PFSK-1 (cell line): ENCODE data around the gene CR1.

Experiments
- FOXP2 ChIP-seq: optimal IDR thresholded peaks from 2 replicates; pipeline ENCODE3; 2011; ENCODE audit warnings: borderline replicate concordance, control low read depth, inconsistent platforms; ENCODE audit not compliant: insufficient read depth; ENCODE audit errors: extremely low read length, extremely low read depth
- POLR2AphosphoS5 ChIP-seq: IDR thresholded peaks from 2 replicates; pipeline ENCODE4 v1.6.1; 2012; ENCODE audit warnings: low read depth, mild to moderate bottlenecking, control low read depth, low read length, moderate library complexity
- SIN3A ChIP-seq: IDR thresholded peaks from 2 replicates; pipeline ENCODE4 v1.6.1; 2012; ENCODE audit warnings: mild to moderate bottlenecking, low read length, moderate library complexity, borderline replicate concordance; ENCODE audit not compliant: insufficient read depth
- TAF1 ChIP-seq: IDR thresholded peaks from 2 replicates; pipeline ENCODE4 v1.6.1; 2012; ENCODE audit warnings: low read length, control low read depth, borderline replicate concordance; ENCODE audit not compliant: insufficient read depth
- TF ChIP-seq, protein P1 (sequence below), 2 experiments: IDR thresholded peaks; 2 replicates each; pipeline versions ENCODE4 v1.6.1 to v1.8.0; 2011 to 2012; ENCODE audit warnings: low read depth in 2 of 2, low read length in 2 of 2, control low read depth in 1 of 2, inconsistent platforms in 1 of 2, mild to moderate bottlenecking in 1 of 2, moderate library complexity in 1 of 2; ENCODE audit not compliant: insufficient read depth in 1 of 2

The CR1 gene

DNA sequence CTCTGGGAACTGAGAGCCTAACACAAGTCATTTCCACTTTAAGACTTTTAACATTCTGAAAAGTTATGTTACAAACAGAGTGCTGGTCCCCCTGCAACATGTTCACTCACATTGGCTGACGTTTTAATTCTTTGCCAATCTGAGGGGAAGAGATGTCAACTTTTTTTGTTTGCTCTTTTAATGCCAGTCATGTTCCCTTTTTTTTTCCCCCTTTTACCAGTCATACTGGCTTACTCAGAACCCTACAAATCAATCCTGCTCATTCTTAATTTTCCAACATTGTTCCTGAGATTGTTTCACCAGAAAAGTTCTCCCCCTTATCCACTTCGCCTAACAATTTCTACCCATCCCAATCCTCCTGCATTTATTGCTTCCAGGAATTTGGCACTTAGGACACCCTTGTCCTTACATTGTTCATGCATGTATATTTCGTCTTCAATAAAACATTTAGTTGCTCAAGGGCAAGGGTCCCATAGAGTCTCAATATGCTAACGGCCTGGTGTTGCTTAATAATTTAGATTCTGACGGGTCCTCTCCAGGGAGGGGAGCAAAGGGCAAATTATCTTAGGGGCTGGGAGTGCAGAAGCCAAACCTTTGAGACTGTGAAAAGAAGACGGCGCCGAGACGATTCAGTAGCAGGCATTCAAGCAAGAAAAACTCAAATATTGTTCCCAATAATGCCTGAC is 148.4 kb downstream of the CR1 start:
- TF ChIP-seq TAF1 (no peak), SIN3A (no peak), POLR2AphosphoS5 (no peak)

DNA sequence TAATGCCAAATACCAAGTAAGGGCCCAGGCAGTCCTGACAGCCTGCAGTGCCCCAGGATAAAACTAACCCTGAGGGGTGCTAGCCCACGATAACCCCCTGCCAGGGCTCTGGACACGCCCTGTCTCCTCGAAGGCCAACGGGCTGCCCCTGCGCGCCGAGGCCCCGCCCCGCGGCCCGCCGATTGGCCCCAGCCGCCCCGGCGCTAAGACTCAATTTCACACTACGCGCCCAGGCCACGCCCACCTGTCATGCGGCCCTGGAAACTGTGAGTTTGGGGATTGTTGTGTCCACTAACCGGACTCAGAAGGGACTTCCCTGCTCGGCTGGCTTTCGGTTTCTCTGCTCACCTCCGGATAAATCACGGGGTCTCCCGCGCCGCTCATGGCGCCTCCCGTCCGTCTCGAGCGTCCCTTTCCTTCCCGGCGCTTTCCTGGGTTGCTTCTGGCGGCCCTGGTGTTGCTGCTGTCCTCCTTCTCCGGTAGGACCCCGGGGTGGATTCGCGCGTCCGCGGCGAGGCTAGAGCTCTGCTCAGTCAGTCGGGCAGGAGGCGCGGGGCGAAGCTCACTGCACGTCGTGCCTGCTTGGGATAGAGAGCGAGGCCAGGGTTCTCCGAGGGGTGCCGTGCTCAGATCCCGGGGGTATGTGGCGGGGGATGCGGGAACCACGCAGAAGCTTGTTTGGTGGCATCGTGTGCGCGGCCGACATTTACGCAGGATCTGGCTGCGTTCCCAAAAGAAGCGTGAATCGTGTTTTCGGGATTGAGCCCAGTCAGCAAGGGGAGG is 149.1 kb downstream of the CR1 start, which contains the start of gene CR1L:
TSS of gene CR1L (plus strand) at position 282 of the 783 bp plus-strand sequence. CDS start at position 383, 101 bp downstream.
- TF ChIP-seq, protein P1, sequence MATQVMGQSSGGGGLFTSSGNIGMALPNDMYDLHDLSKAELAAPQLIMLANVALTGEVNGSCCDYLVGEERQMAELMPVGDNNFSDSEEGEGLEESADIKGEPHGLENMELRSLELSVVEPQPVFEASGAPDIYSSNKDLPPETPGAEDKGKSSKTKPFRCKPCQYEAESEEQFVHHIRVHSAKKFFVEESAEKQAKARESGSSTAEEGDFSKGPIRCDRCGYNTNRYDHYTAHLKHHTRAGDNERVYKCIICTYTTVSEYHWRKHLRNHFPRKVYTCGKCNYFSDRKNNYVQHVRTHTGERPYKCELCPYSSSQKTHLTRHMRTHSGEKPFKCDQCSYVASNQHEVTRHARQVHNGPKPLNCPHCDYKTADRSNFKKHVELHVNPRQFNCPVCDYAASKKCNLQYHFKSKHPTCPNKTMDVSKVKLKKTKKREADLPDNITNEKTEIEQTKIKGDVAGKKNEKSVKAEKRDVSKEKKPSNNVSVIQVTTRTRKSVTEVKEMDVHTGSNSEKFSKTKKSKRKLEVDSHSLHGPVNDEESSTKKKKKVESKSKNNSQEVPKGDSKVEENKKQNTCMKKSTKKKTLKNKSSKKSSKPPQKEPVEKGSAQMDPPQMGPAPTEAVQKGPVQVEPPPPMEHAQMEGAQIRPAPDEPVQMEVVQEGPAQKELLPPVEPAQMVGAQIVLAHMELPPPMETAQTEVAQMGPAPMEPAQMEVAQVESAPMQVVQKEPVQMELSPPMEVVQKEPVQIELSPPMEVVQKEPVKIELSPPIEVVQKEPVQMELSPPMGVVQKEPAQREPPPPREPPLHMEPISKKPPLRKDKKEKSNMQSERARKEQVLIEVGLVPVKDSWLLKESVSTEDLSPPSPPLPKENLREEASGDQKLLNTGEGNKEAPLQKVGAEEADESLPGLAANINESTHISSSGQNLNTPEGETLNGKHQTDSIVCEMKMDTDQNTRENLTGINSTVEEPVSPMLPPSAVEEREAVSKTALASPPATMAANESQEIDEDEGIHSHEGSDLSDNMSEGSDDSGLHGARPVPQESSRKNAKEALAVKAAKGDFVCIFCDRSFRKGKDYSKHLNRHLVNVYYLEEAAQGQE (IDR thresholded peaks at IDR 0.05; ENCODE audit: insufficient read depth in 1 of 2, low read depth in 2 of 2, low read length in 2 of 2), result no peak
- no peak for TF ChIP-seq FOXP2
- TF ChIP-seq TAF1, result no peak
- TF ChIP-seq POLR2AphosphoS5, result no peak
- TF ChIP-seq SIN3A, result no peak

- TF ChIP-seq SIN3A, result no peak
- TF ChIP-seq, protein P1 (IDR thresholded peaks at IDR 0.05; ENCODE audit: insufficient read depth in 1 of 2, low read depth in 2 of 2, low read length in 2 of 2), result no peak
- no peak for TF ChIP-seq POLR2AphosphoS5
- no peak for TF ChIP-seq FOXP2
- no peak for TF ChIP-seq TAF1
Observed at GRCh38 chr1:207645635-207646081, 149.7 kb downstream of the CR1 start.

DNA sequence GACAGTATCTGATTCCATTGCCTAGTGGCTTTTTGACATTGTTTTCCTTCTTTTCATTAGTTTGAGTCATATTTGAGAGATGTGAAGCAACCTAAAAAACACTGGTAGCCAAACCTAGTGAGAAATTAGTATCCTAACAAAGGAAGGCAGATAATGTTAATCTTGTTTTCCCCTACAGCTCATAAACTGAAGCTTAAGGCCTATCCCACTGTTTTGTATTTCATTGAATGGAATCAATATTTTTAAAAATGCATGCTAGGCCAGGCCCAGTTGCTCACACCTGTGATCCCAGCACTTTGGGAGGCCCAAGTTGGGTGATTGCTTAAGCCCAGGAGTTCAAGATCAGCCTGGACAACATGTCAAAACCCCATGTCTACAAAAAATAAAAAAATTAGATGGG is 150.2 kb downstream of the CR1 start:
- TF ChIP-seq TAF1, result no peak
- no peak for TF ChIP-seq SIN3A
- TF ChIP-seq FOXP2, result no peak
- TF ChIP-seq, protein P1 (IDR thresholded peaks at IDR 0.05; ENCODE audit: insufficient read depth in 1 of 2, low read depth in 2 of 2, low read length in 2 of 2), result no peak
- no peak for TF ChIP-seq POLR2AphosphoS5

GRCh38 chr1:207646944-207647579 is 151.1 kb downstream of the CR1 start:
- no peak for TF ChIP-seq POLR2AphosphoS5
- TF ChIP-seq TAF1, result no peak
- no peak for TF ChIP-seq FOXP2
- TF ChIP-seq SIN3A, result no peak
- TF ChIP-seq, protein P1 (IDR thresholded peaks at IDR 0.05; ENCODE audit: insufficient read depth in 1 of 2, low read depth in 2 of 2, low read length in 2 of 2), result no peak
